Activated CD8-positive, alpha-beta memory T cell treated with anti-CD3 and anti-CD28 coated beads, Interleukin-2, amount 50 U/mL, for 1 hour (primary cell): Measurements from ENCODE around the gene KLRF1.

Source experiments
- DNase-seq: peaks from one replicate; pipeline ENCODE4 v3.0.0-alpha.2; 2020; ENCODE audit errors: extremely low read depth

KLRF1 gene, protein sequence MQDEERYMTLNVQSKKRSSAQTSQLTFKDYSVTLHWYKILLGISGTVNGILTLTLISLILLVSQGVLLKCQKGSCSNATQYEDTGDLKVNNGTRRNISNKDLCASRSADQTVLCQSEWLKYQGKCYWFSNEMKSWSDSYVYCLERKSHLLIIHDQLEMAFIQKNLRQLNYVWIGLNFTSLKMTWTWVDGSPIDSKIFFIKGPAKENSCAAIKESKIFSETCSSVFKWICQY

DNA sequence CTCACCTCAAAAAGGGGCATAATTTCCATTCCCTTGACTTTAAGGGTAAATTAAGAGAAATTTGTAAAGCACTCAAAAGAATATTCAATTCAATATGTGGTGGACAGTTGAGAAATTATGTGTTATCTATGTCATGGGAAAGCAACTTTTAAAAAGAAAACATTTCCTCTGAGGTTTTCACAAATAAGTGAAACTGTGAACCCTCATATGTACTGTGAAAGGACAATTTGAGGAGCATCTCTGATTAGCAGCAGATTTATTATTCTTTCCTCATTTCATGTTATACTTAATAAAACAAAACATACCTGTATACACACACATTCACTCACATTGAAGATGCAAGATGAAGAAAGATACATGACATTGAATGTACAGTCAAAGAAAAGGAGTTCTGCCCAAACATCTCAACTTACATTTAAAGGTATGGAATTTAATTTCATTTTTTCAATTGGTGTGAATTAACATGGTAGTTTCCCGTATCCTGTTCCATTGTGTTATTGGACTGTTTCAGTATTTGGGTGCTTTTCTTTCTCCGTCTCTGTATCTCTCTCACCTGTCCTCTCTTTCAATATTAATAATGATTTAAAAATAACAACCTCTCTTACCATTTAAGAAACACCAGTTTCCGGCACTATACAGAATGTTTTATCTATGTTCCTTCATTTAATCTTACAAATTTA, at the start of gene KLRF1:
Gene KLRF1 (plus strand): TSS at position 273 of the 680 bp plus-strand sequence. CDS start 64 bp downstream, at position 337.
- DNase-seq: no peak

DNA sequence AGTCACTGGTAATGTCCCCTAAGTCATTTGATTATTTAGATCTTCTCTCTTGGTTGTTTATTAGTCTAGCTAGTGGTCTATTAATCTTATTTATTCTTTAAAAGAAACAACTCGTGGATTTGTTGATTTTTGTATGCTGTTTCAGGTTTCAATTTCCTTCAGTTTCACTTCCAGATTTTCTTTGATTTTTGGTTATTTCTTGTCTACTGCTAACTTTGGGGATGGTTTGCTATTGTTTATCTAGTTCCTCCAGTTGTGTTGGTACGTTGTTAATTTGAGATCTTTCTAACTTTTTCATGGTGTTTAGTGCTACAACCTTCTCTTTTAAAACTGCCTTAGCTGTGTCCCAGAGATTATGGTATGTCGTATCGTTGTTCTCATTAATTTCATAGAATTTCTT, 48.1 kb upstream of the KLRF1 start:
- DNase-seq: no peak

GRCh38 chr12:9781360-9781759, 45.9 kb upstream of the KLRF1 start:
- no peak for DNase-seq

GRCh38 chr12:9782547-9783382, 44.5 kb upstream of the KLRF1 start:
- no peak for DNase-seq

DNA sequence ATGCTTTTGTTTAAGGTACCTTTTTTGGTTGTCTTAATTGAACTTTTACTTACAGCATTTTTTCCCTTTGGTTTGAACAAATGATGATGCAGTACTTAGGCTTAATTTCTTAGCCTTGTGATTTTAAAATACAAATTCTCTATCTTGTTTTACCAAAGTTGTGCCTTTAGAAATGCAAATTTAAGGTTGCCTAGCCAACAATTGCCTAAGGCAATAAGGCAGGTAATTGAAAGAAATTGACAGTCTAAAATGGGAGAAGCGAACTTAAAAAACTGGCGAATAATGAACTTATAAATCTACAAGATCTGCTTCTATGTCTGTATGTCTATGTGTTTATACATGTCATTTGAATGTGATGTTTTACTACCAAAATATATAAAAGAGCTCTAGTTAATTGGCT, 43.0 kb upstream of the KLRF1 start:
- no peak for DNase-seq

- DNase-seq: no peak
These were observed 42.5 kb upstream of the KLRF1 start for GRCh38 chr12:9784816-9785215.

GRCh38 chr12:9786726-9787717, 40.3 kb upstream of the KLRF1 start:
- DNase-seq: no peak

GRCh38 chr12:9792185-9792900, 34.9 kb upstream of the KLRF1 start:
- no peak for DNase-seq

DNA sequence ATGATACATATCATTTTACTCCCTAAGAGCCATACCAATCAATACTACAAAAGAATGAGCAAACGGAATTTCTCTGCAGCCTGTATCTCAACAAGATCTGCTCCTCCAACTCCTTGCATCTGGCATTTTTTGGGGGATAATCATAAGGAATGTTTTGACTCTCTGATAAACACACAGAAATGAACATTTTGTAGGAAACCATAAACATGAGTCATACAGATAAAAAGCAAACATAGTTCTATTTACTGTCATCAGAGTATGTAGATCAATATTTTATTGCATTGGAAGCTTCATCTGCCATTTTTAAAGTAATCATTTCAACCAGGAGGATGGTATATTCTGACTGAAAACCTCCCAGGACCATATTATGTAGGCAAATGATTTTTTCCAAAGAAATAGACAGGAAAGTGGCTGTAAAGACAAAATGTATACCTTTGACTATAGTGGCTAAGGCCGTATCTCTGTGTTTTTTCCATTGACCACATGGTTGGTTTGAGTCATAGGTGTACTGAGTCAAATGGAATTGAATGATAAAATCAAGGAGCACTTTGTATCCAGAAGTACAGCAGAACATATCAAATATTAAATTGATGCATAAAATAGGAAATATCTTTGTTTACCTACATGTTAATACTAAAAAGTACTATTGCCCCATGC, 34.2 kb upstream of the KLRF1 start:
- no peak for DNase-seq

DNA sequence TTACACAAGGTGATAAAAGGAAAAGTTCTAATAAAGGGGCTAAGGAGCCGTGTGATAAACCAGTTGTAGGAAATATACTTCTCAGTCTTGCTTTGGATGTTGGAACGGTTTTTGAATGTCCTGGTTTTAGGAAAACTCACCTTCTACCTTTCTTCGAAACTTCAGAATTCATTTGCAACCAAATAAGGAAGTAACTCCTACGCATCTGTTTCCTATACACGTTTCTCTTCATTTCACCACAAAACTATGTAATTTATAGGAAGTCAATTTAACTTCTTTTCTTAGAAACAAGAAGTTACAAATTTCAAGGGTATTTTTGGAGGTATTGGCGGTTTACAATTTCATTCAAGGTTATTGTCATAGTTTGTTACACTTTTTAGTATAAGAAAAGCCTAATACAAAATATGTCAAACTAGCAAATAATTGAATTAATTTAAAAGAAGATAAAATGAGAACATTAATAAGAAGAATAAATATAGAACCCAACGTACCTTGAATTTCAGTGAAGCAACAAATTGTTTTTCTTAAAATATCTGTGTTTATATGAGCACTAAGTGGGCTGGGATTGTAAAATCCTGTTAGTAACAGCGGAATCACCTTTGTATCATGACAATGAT, 33.4 kb upstream of the KLRF1 start:
- DNase-seq: no peak

- no peak for DNase-seq
These were observed 32.7 kb upstream of the KLRF1 start for GRCh38 chr12:9794484-9795093.

GRCh38 chr12:9795945-9796344, 31.3 kb upstream of the KLRF1 start:
- no peak for DNase-seq

GRCh38 chr12:9796346-9796745, 30.9 kb upstream of the KLRF1 start:
- DNase-seq: no peak

DNA sequence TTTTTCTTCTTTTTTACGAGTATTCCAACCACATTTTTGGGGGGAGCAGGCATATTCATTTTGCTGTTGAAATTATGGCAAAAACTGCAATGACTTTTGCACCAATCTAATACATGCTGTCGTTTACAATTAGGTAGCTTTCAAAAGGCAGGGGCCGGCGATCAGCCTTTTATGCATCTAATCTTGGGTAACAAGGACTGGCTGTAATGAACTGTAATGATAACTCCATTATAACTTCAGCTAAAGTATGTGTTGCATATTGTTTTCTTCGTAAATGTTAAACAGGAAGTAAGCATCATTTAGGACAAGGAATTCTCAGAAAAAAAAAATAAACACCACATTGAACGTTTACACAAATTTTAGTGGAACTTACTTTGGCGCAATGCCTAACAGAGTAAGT, 30.3 kb upstream of the KLRF1 start:
- no peak for DNase-seq

- DNase-seq: peak; percentile 41
These were observed 29.3 kb upstream of the KLRF1 start for GRCh38 chr12:9797722-9798619.

DNA sequence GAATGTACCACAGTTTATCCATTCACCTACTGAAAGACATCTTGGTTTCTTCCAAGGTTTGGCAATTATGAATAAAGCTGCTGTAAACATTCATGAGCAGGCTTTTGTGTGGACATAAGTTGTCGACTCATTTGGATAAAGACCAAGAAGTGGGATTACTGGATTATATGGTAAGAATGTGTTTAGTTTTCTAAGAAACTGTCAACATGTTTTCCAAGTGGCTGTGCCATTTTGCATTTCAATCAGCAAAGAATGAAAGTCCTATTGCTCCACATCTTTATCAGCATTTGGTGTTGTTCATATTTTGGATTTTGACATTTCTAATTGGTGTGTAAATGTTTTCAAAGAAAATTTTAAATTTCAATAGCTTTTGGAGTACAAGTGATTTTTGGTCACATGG, 27.3 kb upstream of the KLRF1 start:
- no peak for DNase-seq

- no peak for DNase-seq
These were observed 21.4 kb upstream of the KLRF1 start for GRCh38 chr12:9805883-9806282.

DNA sequence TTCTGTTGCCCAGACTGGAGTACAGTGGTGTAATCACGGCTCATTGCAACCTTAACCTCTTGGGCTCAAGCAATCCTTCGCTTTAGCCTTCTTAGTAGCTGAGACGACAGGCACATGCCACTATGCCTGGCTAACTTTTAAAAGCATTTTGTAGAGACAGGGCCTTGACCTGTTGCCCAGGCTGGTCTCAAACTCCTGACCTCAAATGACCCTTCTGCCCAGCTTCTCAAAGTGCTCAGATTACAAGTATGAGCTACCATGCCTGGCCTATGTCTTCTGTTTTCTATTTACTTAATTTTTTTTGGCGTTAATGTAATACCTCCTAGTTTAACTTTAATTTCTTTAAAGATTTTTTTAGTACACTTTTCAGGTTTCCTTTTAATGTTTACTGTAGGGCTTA, 20.6 kb upstream of the KLRF1 start:
- DNase-seq: no peak
